ENCODE measurements around the gene HSPA4L.

Gene HSPA4L

DNA sequence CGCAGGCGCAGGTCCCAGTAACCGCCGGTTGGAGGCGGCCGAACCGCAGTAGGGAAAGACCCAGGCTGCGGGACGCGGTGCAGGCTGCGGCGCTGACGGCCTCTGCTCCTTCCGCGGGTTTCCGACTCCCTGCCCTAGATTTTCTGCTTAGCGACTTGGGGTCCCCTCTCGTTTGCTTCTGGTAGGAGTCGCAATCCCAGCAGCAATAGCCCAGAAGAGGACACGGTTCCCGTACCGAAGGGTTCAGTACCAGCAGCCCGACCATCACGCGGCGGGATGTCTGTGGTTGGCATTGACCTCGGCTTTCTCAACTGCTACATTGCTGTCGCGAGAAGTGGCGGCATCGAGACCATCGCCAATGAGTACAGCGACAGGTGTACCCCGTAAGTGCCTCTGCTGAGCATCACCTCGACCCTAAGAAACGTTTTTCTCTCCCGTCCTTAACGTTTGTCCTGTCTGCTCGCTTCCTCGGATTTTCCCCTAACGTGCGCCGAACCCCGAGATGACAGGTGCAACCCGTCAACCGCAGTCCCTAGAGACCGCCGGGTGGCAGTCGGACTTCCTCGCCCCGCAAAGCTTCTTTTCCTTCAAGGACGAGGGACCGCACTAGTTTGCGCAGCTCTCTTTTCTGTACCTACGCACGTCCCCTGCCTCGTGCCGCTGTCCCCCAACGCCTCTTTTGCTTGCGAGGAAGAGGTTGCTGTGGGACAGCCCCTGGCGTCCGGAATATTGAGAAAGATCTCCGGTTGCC is at the start of gene HSPA4L:
HSPA4L (plus strand) TSS at position 48 of the 751 bp plus-strand sequence; CDS start at position 277, 229 bp downstream.
- peak; percentile 10 for DNase-seq

DNA sequence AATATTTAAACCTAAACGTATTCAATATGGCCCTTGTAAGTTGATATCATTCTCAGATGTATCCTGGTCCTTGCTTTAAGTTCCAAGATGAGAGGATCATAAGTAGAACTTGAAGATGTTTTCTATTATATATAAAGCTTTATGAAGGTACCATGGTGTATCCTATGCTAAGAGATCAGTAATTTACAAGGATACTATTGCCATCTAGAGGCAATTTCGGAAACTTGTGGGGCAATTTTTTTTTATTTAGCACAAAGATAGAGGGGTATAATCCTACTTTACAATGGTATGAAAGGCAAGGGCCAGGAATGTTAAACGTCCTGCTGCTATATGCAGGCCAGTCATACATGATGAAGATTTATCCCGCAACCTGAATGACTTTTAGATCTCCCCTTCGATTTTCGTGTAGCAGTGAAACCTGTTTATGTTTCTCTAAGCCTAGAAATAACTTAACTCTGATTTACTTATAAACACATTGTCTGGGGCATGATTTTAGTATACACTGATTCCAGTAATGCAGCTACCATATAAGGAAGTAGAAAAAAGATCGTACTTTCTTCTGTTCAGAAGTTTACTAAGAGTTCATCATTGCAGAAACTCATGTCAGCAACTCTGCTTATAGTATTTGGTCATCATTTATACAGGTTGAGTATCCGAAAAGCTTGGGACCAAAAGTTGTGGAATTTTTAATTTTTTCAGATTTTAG is 49.3 kb upstream of the HSPA4L start:
- DNase-seq, result peak; percentile 51

DNA sequence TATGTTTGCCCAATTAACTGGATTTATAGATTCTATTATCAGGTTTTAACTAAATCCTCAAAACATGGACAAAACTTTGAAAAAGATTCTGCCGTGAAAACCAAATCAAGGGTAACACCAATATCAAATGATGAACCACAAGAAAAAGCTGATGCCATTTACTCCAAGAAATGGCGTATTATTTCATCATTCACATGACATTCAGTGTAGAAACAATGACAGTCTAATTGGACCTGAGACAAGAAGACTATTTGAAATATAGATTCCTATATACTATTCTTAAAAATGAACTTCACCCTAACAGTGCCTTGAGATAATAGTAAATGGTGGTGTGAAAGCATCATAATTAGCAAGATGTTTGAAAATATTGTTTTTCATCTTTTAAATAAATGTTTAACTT is 47.1 kb upstream of the HSPA4L start:
- DNase-seq, result no peak

DNA sequence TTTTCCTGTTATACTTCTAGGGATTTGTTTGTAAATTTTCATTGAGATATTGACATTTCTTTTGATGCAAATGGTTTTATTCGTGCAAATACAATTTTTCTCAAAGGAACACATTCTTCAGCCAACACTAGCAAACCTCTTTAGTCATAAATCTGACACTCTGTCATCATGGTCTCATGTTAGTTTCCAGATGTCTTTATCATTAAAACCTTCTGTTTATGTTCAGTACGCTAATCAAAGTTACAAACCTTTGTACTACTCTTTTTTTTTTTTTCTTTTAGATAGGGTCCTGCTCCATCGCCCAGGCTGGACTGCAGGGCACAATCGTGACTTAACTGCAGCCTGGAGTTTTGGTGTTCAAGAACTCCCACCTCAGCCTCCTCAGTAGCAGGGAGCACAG is 44.8 kb upstream of the HSPA4L start:
- no peak for DNase-seq

DNA sequence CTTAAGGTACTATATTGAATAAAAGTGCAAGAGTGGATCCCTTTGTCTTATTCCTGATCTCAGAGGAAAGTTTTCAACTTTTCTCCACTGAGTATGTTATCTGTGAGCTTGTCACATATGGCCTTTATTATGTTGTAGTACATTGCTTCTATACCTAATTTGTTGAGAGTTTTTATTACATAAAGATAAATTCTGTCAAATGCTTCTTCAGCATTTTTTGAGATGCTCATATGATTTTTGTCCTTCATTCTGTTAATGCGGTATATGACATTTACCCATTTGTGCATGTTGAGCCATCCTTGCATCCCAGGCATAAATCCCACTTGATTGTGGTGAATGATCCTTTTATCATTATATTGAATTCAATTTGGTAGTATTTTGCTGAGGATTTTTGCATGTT is 40.9 kb upstream of the HSPA4L start:
- DNase-seq, result no peak

DNA sequence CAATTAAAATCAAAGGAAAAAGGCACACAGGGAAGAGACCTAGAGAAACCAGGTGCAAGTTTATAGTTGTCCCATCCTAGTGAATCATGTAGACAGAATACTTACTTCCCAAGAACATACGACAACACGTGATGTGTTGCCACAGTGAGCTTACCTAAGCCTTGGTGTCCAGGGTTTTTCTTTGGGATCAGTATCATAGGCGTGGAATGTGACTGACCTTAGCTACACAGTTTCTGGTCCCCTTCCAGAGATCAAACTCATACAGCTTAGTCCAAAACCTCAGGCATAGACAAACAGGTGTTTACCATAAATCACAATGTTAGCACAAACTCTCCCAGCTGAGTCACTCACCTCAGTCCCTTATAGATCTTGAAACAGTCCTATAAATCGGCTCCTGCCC is 34.2 kb upstream of the HSPA4L start:
- no peak for DNase-seq

DNA sequence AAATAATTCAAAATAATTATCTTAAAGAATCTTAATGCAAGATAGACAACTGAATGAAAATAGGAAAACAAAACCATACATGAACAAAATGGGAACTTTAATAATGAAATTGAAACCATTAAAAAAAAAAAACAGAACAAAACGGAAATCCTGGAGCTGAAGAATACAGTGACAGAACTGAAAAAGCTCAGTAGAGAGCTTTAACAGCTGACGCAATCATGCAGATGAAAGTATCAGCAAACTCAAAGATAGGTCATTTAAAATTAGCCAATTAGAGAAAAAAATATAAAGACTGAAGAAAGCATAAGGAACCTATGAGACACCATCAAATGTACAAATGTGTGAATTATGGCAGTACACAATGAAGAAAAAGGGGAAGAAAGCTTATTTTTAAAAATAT is 33.2 kb upstream of the HSPA4L start:
- no peak for DNase-seq

DNA sequence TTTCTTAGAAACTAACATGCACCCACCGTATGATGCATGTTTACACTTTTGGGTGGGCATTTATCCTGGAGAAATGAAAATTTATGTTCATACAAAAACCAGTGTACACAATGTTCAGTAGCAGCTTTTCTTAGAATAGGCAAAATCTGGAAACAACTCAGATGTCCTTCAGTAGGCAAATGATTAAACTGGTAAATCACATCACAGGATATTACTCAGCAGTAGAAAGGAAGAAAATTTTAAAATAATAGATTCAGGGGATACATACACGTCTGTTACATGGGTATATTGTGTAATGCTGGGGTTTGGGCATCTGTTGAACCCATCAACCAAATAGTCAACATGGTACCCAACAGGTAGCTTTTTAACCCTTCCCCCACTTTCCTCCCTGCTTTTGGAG is 25.2 kb upstream of the HSPA4L start:
- no peak for DNase-seq

DNA sequence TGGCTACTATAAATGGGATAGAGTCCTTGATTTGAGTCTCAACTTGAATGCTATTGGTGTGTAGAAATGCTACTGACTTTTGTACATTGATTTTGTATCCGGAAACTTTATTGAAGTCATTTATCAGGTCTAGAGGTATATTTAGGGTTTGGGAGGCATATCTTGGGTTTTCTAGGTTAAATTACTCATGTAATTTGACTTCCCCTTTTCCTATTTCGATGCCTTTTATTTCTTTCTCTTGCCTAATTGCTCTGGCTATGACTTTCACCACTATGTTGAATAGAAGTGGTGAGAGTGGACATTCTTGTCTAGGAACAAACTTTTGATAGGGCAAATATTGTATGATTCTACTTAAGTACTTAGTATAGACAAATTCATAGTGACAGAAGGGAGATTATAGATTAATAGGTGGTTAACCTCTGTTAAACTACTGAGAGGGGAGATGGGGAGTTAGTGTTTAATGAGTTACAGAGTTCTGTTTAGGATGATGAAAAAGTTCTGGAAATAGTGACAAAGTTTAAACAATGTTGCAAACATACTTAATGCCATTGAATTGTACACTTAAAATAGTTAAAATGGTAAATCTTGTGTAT is 22.8 kb upstream of the HSPA4L start:
- no peak for DNase-seq

DNA sequence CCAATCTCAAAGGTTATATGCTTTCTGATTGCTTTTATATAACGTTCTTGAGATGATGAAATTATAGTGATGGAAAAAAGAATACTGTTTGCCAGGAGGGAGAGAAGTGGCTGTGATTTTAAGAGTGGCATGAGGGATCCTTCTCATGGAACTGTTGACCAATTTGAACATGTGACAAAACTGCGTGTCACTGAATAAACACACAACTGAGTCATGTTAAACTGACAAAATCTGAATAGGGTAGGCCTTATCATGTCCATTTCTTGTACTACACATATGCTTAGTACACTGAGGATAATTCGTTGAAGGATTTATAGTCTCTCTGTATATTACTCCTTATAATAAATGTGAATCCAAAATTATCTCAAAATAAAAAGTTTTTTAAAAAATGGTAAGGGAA is 22.2 kb upstream of the HSPA4L start:
- no peak for DNase-seq

DNA sequence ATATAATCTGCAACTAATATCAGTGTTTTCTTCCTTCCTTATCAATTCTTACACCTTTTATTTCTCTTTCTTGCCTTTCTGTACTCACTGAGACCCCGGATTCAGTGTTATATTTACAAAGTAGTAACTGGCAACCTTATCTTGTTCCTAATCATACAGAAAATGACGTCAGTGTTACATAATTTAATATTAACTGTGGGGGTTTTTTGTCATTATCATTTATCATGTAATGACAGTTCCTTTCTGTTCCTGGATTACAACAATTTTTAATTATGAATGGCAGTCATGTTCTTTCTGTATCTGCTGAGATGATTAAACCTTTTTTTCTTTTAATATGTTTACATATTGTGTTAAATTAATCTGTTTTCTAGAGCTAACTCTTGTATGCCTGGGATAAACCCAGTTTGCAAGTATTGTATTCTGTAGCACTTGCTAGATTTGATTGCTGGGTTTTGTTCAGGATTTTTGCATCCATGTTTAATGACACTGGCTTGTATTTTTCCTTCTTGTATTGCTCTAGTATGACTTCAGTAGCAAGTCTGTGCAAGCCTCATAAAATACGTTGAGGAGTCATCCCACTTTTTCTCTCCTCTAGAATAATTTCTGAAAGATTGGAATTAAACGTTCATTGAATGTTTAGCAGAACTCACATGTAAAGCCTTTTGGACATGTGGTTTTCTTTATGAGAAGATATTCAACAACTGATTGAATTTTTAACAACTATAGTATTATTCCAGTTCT is 10.4 kb upstream of the HSPA4L start:
- no peak for DNase-seq

DNA sequence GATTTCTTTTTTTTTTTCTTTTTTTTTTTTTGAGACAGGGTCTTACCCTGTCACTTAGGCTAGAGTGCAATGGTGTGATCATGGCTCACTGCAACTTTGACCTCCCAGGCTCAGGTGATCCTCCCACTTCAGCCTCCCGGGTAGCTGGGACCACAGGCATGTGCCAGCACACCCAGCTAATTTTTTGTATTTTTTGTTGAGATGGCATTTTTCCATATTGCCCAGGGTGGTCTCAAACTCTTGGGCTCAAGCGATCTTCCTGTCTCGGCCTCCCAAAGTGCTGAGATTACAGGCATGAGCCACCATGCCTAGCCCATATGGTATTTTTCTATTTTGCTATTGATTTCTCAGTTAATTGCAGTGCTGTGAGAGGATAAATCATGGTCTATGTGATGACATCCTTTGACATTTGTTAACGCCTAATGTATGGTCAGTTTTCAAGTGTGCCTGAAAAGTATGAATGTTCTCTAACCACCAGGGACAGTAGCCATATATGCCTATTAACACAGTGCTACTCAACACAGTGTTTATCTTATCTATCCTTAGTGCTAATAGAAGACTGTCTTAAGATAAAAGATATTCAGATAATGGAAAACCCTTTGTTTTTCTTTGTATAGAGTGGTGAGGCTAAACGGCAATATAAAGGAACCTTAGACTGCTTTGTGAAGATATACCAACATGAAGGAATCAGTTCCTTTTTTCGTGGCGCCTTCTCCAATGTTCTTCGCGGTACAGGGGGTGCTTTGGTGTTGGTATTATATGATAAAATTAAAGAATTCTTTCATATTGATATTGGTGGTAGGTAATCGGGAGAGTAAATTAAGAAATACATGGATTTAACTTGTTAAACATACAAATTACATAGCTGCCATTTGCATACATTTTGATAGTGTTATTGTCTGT is 9.1 kb upstream of the HSPA4L start:
- no peak for DNase-seq

DNA sequence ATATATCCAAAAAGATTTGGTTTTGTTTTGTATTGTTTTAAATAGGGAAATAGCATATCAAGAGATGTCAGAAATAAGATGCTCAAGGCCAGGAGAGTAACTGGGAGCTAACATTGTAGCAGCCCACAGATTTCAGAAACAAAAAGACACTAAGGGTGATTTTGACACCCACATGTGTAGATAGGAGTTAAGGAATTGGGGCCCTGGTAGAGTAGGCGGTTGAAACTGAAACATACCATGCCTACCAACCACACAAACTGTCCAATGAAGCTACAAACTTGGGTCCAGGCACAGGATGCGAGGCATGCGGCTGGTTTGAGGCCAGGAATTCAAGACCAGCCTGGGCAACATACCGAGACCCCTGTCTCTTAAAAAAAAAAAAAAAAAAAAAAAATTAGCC is 6.3 kb upstream of the HSPA4L start:
- DNase-seq, result no peak

DNA sequence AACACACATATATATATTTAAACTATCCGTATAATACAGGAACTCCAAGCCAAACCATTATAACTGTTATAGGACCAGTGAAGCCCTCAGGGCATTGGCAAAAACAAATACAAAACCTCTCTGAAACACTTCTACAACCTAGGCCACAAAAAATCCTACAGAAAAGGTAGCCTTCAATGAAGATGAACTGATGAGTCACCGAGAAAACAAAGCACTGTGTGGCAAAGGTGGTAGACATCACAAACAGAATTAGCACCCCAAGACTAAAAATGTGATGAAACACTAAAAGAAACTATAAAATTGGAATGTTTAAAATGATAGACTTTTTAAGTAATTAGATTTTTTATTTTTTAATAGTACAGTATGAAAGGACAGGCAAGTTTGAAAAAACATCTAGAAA is 5.5 kb upstream of the HSPA4L start:
- no peak for DNase-seq

DNA sequence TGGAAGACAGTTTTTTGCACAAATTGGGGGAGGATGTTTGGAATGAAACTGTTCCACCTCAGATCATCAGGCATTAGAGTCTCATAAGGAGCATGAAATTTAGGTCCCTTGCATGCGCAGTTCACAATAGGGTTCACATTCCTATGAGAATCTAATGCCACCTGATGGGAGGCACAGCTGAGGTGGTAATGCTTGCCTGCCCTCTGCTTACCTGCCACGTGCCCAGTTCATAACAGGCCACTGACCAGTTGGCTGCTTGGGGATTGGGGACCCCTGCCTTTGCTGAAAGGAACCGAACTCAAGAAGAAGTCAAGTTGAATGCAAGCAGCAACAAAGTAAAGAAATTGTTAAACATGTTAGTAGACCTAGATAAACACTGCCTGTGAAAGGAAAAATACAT is 4.6 kb upstream of the HSPA4L start:
- no peak for DNase-seq

DNA sequence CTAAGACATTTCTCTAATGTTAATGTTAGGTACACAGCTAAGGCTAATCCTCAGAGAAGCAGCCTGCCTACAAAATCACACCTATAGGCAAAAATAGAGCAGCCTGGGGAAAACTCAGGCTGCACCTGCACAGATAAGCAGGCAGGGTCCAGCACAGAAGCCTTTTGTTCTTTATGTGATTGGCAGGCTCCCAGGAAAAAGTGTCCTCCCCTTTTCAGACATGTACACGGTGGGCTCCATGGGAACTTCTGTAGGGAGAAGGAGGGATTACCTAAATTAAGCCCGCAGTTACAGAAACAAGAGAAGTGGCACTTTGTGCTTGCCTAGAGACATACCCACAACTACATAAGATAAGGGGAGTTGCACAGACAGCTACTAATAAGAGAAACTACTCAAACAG is 4.0 kb upstream of the HSPA4L start:
- DNase-seq, result no peak

DNA sequence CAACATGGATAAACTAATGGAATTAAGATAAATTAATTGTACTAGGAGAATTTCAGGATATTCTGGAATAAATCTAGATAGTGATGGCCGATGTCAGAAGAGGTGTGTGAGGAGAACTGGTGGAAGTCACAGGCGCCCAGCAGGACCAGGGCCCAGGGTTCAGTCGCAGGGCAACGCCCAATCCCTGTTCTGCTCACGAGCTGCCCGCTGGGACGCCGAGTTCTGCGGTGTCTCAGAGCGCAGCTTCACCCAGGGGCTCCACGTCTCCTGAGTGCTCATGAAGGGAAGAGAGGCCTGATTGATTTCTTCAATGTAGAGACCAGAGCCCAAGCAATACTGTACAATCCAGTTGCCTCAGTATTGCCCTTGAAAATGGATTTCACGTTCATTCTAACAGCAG is 1.5 kb upstream of the HSPA4L start:
- DNase-seq, result no peak

DNA sequence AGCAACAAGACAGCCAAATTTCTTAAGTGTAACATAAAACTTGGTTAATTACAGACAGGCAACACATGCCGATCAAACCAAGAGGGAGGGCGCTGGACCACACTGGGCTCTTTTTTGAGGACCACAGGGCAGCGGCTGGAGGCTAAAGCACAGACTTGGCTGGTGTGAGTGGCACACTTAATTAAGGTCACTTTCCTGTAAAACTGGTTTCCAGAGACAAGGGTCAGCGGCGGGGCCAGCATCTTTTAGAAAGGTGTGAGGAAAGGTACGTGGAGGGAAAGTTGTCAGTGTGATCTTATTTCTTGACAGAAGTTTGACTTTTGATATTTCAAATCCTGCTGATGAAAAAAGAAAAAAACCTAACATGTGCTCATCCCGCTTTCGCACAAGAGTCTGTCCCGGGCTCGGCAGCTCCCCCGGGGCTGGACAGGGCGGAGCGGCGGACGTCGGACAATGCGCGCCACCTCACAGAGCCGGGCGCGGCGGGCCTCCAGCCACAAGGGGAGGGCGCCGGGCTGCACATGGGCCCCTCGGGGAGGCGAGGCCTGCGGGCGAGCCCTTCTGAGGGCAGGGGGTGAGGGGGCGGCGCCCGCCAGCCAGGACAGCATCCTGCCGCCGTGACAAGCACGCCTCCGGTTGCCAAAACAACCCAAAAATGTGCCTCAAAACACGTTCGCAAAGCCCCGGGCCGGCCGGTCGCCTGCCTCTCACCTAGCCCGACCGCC is 660 bp upstream of the HSPA4L start:
- peak; percentile 45 for DNase-seq

DNA sequence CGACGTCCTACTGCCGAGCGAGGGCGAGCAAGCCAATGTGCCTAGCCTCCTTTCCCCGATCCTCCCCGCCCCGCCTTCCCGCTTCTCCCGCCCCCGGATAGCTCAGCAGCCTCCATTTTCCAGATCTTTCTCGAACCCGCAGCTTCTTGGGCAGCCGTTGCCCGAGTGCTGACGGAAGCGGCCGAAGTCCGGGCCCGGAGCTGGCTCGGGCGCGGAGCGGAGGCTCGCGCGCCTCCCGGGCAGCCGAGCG is 172 bp upstream of the HSPA4L start:
- DNase-seq, result peak; percentile 82

DNA sequence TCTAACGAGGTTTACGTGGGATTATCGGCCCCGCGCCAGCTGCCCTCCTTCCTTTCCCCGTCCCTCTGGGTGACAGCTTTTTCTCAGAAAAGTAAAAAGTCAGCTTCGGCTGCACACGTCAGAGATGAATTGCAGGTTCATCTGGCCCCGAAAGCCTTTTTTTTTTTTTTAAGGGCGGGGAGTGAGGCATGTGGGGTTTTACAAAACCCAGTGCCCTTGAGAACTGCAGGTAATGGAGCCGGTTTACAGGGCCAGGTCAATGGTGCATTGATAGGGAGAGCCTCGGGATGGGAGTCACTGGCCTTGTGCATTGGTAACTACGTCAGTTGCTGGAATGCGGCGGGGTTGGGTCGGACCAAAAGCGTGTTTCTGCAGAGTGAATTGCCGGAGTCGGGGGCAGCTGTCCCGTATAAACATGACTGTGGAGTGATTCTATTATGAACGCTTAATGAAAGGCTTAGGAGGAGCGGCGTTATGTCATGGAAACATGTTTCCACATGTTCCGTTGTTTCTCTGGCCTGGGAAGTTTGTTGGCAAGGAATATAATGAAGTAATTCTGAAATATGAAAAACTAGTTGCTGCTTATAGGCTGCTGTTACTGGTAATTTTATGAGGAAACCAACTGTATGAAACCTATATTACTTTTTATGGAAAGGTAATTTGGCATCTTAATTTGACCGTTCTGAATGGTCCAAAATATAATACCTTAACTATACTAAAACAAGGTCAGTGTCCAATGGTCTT is 1.1 kb downstream of the HSPA4L start:
- DNase-seq, result peak; percentile 28
